ENCODE measurements around the gene GABRB1. TPM values are rescaled to one million over a fixed set of nuclear protein-coding genes. Genes with fewer than 3 reads are reported as not detected.

Gene GABRB1
- total RNA-seq, 2 donors from 2014 or later: not detected

GRCh38 chr4:47473141-47473750, 441.9 kb downstream of the GABRB1 start:
- DNase-seq (ENCODE audit: low spot score in 2 of 2) (no peak), ATAC-seq (no peak)
- Mint-ChIP-seq H3K9me3 (no peaks in the 10 kb centered on the region), H3K27ac (no peak overlapping the region), H3K36me3 (no peaks in the 10 kb centered on the region)

- H3K36me3 Mint-ChIP-seq: no peaks in the 10 kb centered on the region
Observed at GRCh38 chr4:47474799-47475198, 443.4 kb downstream of the GABRB1 start.

GRCh38 chr4:47475411-47475810, 444.0 kb downstream of the GABRB1 start:
- H3K27ac Mint-ChIP-seq: no peak overlapping the region
- H3K9me3 Mint-ChIP-seq: no peaks in the 10 kb centered on the region
- DNase-seq (ENCODE audit: low spot score in 2 of 2) (no peak), ATAC-seq (no peak)
- no peaks in the 10 kb centered on the region for H3K36me3 Mint-ChIP-seq

More at GRCh38 chr4:47474799-47475198, 443.4 kb downstream of the GABRB1 start:
- no peak for ATAC-seq
- DNase-seq (ENCODE audit: low spot score in 2 of 2): no peak
- no peaks in the 10 kb centered on the region for H3K9me3 Mint-ChIP-seq
- H3K27ac Mint-ChIP-seq: no peak overlapping the region

Other genes starting within 250 kb of the GABRB1 start
- gene COX7B2, start 122.3 kb upstream of the GABRB1 start, total RNA-seq: not detected
- not detected for gene GABRA4, start 38.0 kb upstream of the GABRB1 start, total RNA-seq

Measured in activated naive CD4-positive, alpha-beta T cell treated with anti-CD3 and anti-CD28 coated beads, Interleukin-2, amount 50 U/mL, for 72 hours (primary cell).